Activated CD4-positive, alpha-beta memory T cell treated with anti-CD3 and anti-CD28 coated beads, Interleukin-2, amount 10 ng/mL, durations not matched to agents 7 days and 5 days (primary cell): ENCODE results near the gene CRB3. TPM values are rescaled to one million over a fixed set of nuclear protein-coding genes. Genes with fewer than 3 reads are reported as not detected.

ENCODE experiments used
- CTCF ChIA-PET: fragments of 350-600 bp; sonication (Branson Sonifier 250); formaldehyde crosslinking; loops from one replicate; lab custom pipeline; 2021; ENCODE audit warnings: antibody characterized with exemption, inconsistent platforms; lab: Charles Lee
- POLR2A ChIA-PET: fragments of 350-600 bp; sonication (Branson Sonifier 250); formaldehyde crosslinking; loops from one replicate; lab custom pipeline; 2021; ENCODE audit warnings: antibody characterized with exemption; lab: Charles Lee
- DNase-seq: peaks from one replicate; pipeline ENCODE4 v3.0.0-alpha.2; 2020
- H3K27ac Mint-ChIP-seq: one replicate; pipeline ENCODE4 v1.8.0; 2021; ENCODE audit warnings: mild to moderate bottlenecking, mixed read lengths
- H3K27me3 Mint-ChIP-seq: one replicate; pipeline ENCODE4 v1.8.0; 2021; ENCODE audit warnings: mixed read lengths
- H3K36me3 Mint-ChIP-seq: one replicate; pipeline ENCODE4 v1.8.0; 2021; ENCODE audit warnings: low read depth, mixed read lengths
- H3K4me1 Mint-ChIP-seq: one replicate; pipeline ENCODE4 v1.8.0; 2021; ENCODE audit warnings: mixed read lengths
- H3K4me3 Mint-ChIP-seq: one replicate; pipeline ENCODE4 v1.8.0; 2021; ENCODE audit warnings: mild to moderate bottlenecking, mixed read lengths
- H3K9me3 Mint-ChIP-seq: one replicate; pipeline ENCODE4 v1.8.0; 2021; ENCODE audit warnings: mixed read lengths
- total RNA-seq, 2 experiments: library from RNA; stranded (reverse); gene quantifications; one replicate each; pipeline ENCODE4 v1.2.3, GENCODE V29; 2021

The CRB3 gene
- total RNA-seq, 2 experiments from 2014 or later: 0.63 to 0.93 TPM

DNA sequence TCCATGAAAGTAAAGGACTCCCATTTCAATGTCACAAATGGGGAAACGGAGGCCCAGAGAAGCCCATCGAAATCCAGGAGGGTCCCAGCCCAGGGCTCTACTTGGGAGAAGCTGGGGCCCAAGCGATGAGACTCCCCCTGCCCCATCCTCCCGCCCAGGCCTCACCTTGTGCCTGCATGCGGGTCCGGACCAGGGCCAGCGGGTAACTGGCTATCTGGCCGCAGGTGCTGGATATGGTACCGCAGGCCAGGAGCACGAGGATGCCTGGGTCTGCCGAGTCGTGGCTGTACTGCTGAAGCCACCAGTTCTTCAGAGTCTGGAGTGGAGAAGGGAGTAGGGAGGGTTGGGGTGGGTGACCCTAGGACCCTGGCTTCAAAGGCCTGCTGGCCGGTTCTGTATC is 20.1 kb upstream of the CRB3 start:
- no peaks in the 10 kb centered on the region for H3K4me1 Mint-ChIP-seq
- DNase-seq: no peak
- H3K9me3 Mint-ChIP-seq: no peaks in the 10 kb centered on the region
- no peak overlapping the region for H3K4me3 Mint-ChIP-seq
- ChIA-PET POLR2A (no interaction called here), CTCF (no interaction called here)
- H3K36me3 Mint-ChIP-seq: no peaks in the 10 kb centered on the region
- no peak overlapping the region for H3K27ac Mint-ChIP-seq
- no peaks in the 10 kb centered on the region for H3K27me3 Mint-ChIP-seq

DNA sequence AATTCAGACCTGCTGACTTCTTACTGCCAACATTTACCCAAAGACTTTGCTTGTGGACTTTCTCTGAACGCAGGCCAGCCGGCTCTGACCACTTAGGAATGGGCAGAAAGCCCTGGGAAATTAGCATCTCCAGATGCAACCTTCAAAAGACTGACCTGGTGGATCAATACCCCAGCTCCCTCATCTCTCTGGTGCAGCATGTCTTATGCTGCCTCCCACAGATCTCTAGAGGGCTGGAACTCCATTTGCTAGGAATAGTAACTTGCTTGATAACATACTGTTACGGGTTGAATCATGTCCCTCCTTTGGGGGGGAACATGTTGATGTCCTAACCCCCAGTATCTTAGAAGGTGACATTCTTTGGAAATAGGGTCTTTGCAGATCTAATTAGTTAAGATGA is 17.6 kb upstream of the CRB3 start:
- no peak overlapping the region for H3K4me3 Mint-ChIP-seq
- peaks cover 6% of the 10 kb centered on the region for H3K36me3 Mint-ChIP-seq
- no peaks in the 10 kb centered on the region for H3K27me3 Mint-ChIP-seq
- no peaks in the 10 kb centered on the region for H3K9me3 Mint-ChIP-seq
- ChIA-PET CTCF (no interaction called here), POLR2A (no interaction called here)
- no peaks in the 10 kb centered on the region for H3K4me1 Mint-ChIP-seq
- H3K27ac Mint-ChIP-seq: no peak overlapping the region
- no peak for DNase-seq

DNA sequence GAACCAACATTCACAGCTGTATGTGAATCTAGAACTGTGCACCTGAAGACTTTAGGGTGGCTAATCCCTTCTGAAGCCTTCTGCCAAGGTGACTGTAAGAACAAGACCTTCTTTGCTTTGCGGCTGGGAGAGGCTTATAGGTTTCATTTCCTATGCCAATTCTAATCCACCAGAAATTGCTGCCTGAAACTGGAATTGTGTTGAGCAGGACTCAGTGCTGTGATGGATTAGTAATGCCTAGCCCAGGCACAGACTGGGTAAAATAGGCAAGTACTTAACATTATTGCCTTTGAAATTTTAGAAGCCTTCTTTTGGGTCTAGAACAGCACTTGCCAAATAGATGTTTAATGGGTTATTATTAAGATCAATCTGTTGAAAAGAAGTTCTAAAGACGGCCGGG is 16.0 kb upstream of the CRB3 start:
- no peaks in the 10 kb centered on the region for H3K4me1 Mint-ChIP-seq
- no peaks in the 10 kb centered on the region for H3K27me3 Mint-ChIP-seq
- DNase-seq: no peak
- no peak overlapping the region for H3K27ac Mint-ChIP-seq
- POLR2A ChIA-PET: no interaction called here
- no peak overlapping the region for H3K4me3 Mint-ChIP-seq
- CTCF ChIA-PET: no interaction called here
- peaks cover 16% of the 10 kb centered on the region for H3K36me3 Mint-ChIP-seq
- H3K9me3 Mint-ChIP-seq: no peaks in the 10 kb centered on the region

DNA sequence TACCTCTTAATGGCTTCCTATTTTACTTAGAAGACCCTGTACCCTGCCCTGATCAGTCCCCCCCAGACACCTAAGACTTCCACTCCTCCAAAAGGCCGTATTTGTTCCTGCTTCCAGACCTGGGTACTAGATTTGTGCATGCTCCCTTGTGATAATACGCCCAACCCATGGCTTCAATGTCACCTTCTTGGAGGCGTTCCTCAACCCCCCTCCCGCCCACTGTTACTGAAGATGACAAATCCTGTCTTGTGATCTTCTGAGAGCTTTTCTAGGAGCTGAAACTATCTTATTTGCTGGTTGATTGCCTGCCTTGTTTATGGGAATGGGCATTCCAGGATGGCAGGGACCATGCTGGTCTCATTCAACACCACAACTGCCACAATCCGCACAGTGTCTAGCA is 13.9 kb upstream of the CRB3 start:
- ChIA-PET CTCF (no interaction called here), POLR2A (no interaction called here)
- Mint-ChIP-seq H3K4me3 (no peak overlapping the region), H3K36me3 (peaks cover 34% of the 10 kb centered on the region), H3K27me3 (no peaks in the 10 kb centered on the region), H3K27ac (no peak overlapping the region), H3K9me3 (peaks cover 14% of the 10 kb centered on the region), H3K4me1 (no peaks in the 10 kb centered on the region)
- no peak for DNase-seq

DNA sequence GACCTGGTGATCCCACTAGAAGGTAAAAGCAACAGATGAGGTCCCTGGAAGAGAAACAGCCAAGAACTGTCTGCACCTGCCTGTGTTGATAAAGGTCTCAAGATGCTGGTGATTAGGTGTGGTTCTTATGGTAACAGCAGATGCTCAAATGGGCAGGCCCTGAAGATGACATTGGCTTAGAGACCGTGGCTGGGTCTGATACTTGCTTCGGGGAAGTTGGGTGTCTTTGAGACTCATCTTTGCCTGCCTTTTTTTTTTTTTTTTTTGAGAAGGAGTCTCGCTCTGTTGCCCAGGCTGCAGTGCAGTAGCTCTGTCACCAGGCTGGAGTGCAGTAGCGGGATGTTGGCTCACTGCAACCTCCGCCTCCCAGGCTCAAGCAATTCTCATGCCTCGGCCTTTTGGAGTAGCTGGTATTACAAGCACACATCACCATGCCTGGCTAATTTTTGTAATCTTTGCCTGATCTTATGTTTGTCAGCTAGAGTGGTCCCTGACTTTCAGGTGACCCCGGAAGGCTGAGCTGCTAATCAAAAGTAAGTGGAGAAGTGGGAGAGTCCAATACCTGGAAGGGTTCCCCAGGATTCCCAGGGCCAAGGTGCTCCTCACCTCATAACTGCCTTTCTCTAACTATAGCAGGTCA is 12.4 kb upstream of the CRB3 start:
- POLR2A ChIA-PET: no interaction called here
- CTCF ChIA-PET: interaction anchor here (0.7 kb wide), 1 partner anchor 19 kb away, joined by 3 read pairs; no protein-coding TSS in a partner anchor
- DNase-seq: no peak
- Mint-ChIP-seq H3K9me3 (peaks cover 17% of the 10 kb centered on the region), H3K4me1 (no peaks in the 10 kb centered on the region), H3K27ac (no peak overlapping the region), H3K36me3 (peaks cover 46% of the 10 kb centered on the region), H3K27me3 (no peaks in the 10 kb centered on the region), H3K4me3 (no peak overlapping the region)

DNA sequence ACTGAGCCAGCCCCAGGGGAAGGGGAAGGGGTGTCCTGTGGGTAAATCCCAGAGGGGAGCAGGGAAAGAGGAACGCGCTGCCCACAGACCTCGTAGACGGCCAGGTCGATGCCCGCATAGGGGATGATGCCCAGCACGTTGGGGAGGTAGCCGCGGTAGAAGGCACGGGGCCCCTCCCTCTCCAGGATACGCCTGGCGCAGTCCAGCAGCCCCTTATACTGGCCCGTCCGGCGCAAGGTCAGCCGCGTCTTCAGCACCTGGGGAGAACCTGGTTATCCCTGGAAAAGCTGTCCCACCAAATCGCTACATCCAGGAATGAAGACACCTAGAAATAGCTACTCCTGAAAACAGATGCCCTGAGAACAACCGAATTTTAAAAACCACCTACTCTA is 11.9 kb upstream of the CRB3 start:
- ChIA-PET CTCF (interaction anchor here (0.7 kb wide), 1 partner anchor 19 kb away, joined by 3 read pairs; no protein-coding TSS in a partner anchor), POLR2A (no interaction called here)
- no peaks in the 10 kb centered on the region for H3K27me3 Mint-ChIP-seq
- H3K4me3 Mint-ChIP-seq: no peak overlapping the region
- H3K9me3 Mint-ChIP-seq: peaks cover 17% of the 10 kb centered on the region
- H3K27ac Mint-ChIP-seq: no peak overlapping the region
- H3K36me3 Mint-ChIP-seq: peaks cover 47% of the 10 kb centered on the region
- H3K4me1 Mint-ChIP-seq: no peaks in the 10 kb centered on the region
- DNase-seq: no peak

DNA sequence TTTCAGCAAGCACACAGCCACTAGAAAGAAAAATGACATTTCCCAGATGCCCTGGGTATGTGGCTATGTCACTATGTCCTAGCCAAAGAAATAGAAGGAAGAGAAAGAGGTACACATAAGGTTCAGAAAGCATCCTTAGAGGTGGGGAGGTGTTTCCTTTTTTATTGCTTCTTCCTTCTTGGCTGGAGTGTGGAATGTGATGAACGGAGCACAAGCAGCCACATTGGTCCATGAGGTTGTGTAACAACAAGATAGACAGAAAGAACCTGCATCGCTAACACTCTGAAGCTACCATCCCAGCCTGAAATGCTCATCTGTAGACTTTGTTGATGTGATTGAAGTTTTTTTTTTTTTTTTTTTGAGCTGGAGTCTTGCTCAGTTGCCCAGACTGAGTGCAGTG is 11.2 kb upstream of the CRB3 start:
- ChIA-PET CTCF (no interaction called here), POLR2A (no interaction called here)
- no peaks in the 10 kb centered on the region for H3K4me1 Mint-ChIP-seq
- no peak overlapping the region for H3K4me3 Mint-ChIP-seq
- no peaks in the 10 kb centered on the region for H3K27me3 Mint-ChIP-seq
- peaks cover 17% of the 10 kb centered on the region for H3K9me3 Mint-ChIP-seq
- no peak overlapping the region for H3K27ac Mint-ChIP-seq
- no peak for DNase-seq
- H3K36me3 Mint-ChIP-seq: peaks cover 53% of the 10 kb centered on the region

DNA sequence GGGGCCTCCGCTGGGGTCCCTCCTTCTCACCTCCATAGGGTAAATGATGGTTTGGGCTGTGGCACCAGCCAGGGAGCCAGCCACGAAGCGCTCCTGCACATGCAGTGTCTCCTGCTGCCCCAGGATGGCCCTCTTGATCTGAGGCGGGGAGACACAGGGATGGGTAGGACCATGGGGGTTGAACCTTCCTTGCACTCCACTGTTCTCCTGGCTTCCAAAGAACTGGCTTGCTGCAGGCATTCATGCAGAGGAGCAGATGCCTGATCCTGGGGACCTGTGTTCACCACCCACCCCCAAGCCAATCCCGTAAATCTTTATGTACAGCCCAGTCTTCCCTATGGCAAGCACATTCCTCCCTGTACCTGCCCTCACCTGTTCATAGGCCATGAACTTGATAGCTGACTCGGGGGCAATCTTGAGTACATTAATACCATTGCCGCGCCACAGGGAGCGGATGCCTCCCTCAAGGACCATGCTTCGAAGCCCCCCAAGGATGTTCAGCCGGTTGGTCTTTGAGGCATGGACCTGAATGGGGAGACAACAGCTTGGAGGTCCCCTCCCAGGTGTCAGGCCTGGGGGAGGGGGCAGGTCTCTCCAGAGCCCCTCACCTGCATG is 10.0 kb upstream of the CRB3 start:
- ChIA-PET POLR2A (no interaction called here), CTCF (no interaction called here)
- Mint-ChIP-seq H3K9me3 (peaks cover 17% of the 10 kb centered on the region), H3K27ac (no peak overlapping the region), H3K4me1 (peaks cover 9% of the 10 kb centered on the region), H3K27me3 (no peaks in the 10 kb centered on the region), H3K4me3 (no peak overlapping the region), H3K36me3 (peaks cover 53% of the 10 kb centered on the region)
- no peak for DNase-seq

DNA sequence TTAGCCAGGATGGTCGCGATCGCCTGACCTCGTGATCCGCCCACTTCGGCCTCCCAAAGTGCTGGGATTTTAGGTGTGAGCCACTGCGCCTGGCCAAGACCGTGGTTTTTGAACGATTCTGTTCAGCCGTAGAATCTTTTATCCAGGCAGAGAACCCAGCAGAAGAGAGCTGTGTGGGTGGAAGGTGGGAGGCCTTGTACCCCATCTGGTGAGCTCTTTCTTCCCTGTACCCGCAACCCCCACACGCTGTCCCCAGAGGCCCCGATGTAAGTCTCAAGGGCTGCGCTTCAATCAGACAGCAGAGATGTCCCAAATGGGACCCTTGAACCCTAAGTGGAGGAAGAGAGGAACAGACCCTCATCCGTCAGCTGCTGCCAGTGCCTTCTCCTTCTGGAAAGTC is 8.1 kb upstream of the CRB3 start:
- Mint-ChIP-seq H3K9me3 (peaks cover 17% of the 10 kb centered on the region), H3K4me1 (peaks cover 16% of the 10 kb centered on the region), H3K36me3 (peaks cover 49% of the 10 kb centered on the region), H3K4me3 (no peak overlapping the region), H3K27me3 (no peaks in the 10 kb centered on the region), H3K27ac (no peak overlapping the region)
- no peak for DNase-seq
- CTCF ChIA-PET: interaction anchor here (1.1 kb wide), 1 partner anchor 25 kb away, joined by 3 read pairs; the partner anchor contains the start of gene DENND1C
- POLR2A ChIA-PET: no interaction called here

DNA sequence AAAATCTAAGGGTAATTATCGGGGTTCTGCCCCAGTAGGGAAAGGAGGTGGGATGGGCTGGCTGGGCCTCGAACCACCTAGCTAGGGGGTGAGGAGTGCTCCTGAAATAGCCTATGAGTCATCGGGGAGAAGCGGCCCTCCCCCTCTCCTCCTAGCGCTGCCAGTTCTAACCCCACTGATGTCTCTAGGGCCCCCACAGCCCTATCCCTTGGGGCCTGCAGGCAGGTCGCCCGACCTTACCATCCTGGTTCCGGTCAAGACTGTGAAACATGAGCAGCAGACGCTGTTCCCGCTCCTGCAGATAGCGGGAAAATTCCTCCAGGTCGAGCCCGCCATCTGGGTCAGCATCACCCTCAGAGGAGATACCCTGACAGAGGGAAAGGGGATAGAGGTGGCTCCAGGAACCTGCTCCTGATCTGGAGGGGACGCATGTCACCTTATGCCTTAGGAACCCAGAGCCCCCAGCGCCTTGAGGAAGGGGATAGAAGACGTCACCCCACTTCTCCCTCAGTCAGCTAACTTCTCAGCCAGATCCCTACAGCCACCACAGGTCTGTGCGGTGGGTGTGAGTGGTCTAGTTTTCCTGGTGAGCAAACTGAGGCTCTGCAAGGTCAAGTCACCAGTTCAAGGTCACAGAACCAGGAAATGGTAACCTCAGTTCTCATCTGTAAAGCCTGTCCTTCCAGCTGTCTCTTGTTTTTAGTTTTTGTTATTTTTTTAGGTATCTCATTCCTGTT is 5.9 kb upstream of the CRB3 start:
- Mint-ChIP-seq H3K27ac (peak overlapping the region; percentile 71), H3K27me3 (no peaks in the 10 kb centered on the region), H3K9me3 (peaks cover 17% of the 10 kb centered on the region), H3K4me1 (peaks cover 19% of the 10 kb centered on the region), H3K36me3 (peaks cover 37% of the 10 kb centered on the region), H3K4me3 (peak overlapping the region; percentile 88)
- DNase-seq: no peak
- ChIA-PET CTCF (interaction anchor here (0.9 to 1.0 kb wide), 2 partner anchors 23 to 158 kb away, joined by 3 read pairs; partner anchors contain the start of gene DENND1C), POLR2A (interaction anchor here (1.1 to 1.9 kb wide), 2 partner anchors 23 to 31 kb away, joined by 4 read pairs; partner anchors contain the start of gene DENND1C)

DNA sequence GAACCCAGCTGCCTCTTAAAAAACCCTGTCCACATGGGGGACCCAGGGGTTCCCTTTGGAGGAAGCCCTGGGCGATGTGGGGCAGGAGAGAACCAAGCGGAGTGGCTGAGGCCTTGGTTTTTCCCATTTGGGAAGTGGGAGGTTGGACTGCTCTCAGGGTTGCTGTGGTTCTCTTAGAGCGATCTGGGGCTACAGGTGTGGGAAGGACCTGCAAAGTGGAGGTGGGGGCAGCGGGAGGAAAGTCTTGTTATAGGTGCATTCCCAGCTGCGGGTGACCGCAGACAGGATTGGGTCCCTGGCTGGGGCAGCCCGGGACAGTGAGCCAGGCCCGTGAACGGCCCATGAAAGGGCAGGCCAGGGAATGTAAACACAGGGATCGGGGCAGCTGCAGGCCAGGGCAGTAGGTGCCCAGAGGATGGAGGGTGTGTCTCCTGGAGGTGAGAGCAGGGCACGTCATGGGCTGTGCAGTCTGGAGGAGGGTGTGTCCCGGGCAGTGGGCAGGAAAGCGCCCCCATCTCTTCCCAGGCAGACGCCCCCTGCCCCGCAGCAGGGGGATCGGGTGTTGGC is 5.3 kb upstream of the CRB3 start:
- peaks cover 19% of the 10 kb centered on the region for H3K4me1 Mint-ChIP-seq
- DNase-seq: no peak
- H3K4me3 Mint-ChIP-seq: peak overlapping the region; percentile 88
- no peaks in the 10 kb centered on the region for H3K27me3 Mint-ChIP-seq
- CTCF ChIA-PET: interaction anchor here (0.9 to 1.0 kb wide), 3 partner anchors 23 to 159 kb away, joined by 3 read pairs; partner anchors contain the start of gene DENND1C
- H3K27ac Mint-ChIP-seq: peak overlapping the region; percentile 71
- H3K9me3 Mint-ChIP-seq: peaks cover 14% of the 10 kb centered on the region
- peaks cover 33% of the 10 kb centered on the region for H3K36me3 Mint-ChIP-seq
- POLR2A ChIA-PET: interaction anchor here (1.1 to 1.9 kb wide), 4 partner anchors 22 to 65 kb away, joined by 4 to 19 read pairs (median 4); partner anchors contain the start of gene DENND1C

DNA sequence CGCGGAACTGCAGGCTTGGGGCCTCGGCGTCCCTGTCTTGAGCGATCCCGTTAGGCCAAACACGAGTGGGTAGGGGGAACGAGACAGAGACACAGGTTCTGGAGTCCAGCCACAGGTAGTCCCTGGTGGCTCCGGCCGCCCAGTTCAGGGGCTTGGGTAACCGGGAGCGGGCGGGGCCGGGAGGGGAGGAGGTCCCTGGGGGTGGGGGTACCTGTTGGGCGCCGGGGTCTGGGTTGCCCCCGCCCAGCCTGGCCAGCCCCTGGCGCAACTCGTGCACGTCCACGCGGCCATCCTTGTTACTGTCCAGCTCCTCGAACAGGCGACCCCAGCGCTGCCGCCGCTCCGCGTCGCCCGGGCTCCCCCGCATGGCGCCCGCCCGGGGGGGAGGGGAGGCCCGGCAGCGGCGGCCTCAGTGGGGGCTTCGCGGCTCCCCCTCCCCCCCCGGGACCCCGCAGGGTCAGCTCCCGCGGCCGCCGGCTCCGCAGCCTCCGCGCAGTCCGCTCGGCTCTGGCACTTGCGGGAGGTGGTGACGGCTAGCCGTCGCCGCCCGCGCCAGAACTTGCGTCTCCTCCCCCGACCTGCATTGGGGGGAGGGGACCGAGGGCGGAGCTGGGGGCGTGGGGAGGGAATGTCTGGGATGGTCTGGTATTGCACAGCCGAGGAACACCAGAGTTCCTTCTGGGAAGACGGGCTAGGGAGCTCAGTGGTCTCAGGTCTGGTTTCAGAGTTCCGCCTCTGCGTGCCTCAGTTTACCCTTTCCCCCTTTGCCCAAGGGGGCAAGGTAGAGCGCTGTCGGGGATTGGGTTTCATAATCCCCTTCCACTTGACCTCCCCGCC is 4.6 kb upstream of the CRB3 start, which contains the start of gene SLC25A23:
Gene SLC25A23, minus strand, starts transcription at position 531 of the 837 bp plus-strand sequence. Its CDS starts 164 bp downstream, at position 367.
- Mint-ChIP-seq H3K4me1 (peaks cover 19% of the 10 kb centered on the region), H3K9me3 (peaks cover 9% of the 10 kb centered on the region), H3K4me3 (peak within 1 kb of the TSS; percentile 88), H3K36me3 (peaks cover 26% of the 10 kb centered on the region), H3K27ac (peak within 1 kb of the TSS; percentile 78), H3K27me3 (no peaks in the 10 kb centered on the region)
- peak; percentile 74 for DNase-seq
- CTCF ChIA-PET: interaction anchor here (0.9 kb wide), 1 partner anchor 22 kb away, joined by 3 read pairs; the partner anchor contains the start of gene DENND1C
- POLR2A ChIA-PET: interaction anchor here (1.0 to 1.9 kb wide), 4 partner anchors 22 to 277 kb away, joined by 3 to 19 read pairs (median 4); partner anchors contain the start of gene DENND1C
